BE2C (cell line): ENCODE results near the gene FRMPD4.

Source experiments
- DNase-seq: peaks from one replicate; pipeline ENCODE4 v3.0.0-alpha.2; 2020
- H3K27me3 ChIP-seq: fragments of 250-450 bp; sonication (Bioruptor Pico); 2 replicates; pipeline ENCODE4 v1.5.1; 2020; ENCODE audit warnings: mild to moderate bottlenecking
- H3K36me3 ChIP-seq: fragments of 250-450 bp; sonication (Bioruptor Pico); 2 replicates; pipeline ENCODE4 v1.5.1; 2020; ENCODE audit warnings: mild to moderate bottlenecking
- H3K4me1 ChIP-seq: fragments of 250-450 bp; sonication (Bioruptor Pico); 2 replicates; pipeline ENCODE4 v1.5.1; 2020
- H3K4me3 ChIP-seq: 2 replicates; pipeline ENCODE4 v1.5.1; 2011; ENCODE audit warnings: low read depth, low read length
- H3K9me3 ChIP-seq: fragments of 250-450 bp; sonication (Bioruptor Pico); 2 replicates; pipeline ENCODE4 v1.5.1; 2020
- CTCF ChIP-seq: IDR thresholded peaks from 2 replicates; pipeline ENCODE4 v1.5.1; 2012; ENCODE audit warnings: mild to moderate bottlenecking, low read depth, low read length

Gene FRMPD4

GRCh38 chrX:12439416-12439815 lies 301.1 kb downstream of the FRMPD4 start:
- no peak overlapping the region for H3K4me3 ChIP-seq
- H3K9me3 ChIP-seq = no peaks in the 10 kb centered on the region
- no peaks in the 10 kb centered on the region for H3K27me3 ChIP-seq
- H3K4me1 ChIP-seq = no peaks in the 10 kb centered on the region
- DNase-seq = no peak
- no peaks in the 10 kb centered on the region for H3K36me3 ChIP-seq
- no peak for TF ChIP-seq CTCF

- H3K36me3 ChIP-seq = no peaks in the 10 kb centered on the region
- H3K4me3 ChIP-seq = no peak overlapping the region
- no peaks in the 10 kb centered on the region for H3K27me3 ChIP-seq
- H3K4me1 ChIP-seq = no peaks in the 10 kb centered on the region
- TF ChIP-seq CTCF = no peak
- no peak for DNase-seq
- no peaks in the 10 kb centered on the region for H3K9me3 ChIP-seq
Measured at GRCh38 chrX:12440246-12440645, 302.0 kb downstream of the FRMPD4 start.

- Histone ChIP-seq H3K4me1 (no peaks in the 10 kb centered on the region), H3K4me3 (no peak overlapping the region), H3K36me3 (no peaks in the 10 kb centered on the region), H3K27me3 (no peaks in the 10 kb centered on the region), H3K9me3 (no peaks in the 10 kb centered on the region)
- TF ChIP-seq CTCF = no peak
- no peak for DNase-seq
Measured at GRCh38 chrX:12441381-12442128, 303.3 kb downstream of the FRMPD4 start.

GRCh38 chrX:12443534-12444098 lies 305.3 kb downstream of the FRMPD4 start:
- TF ChIP-seq CTCF = no peak
- DNase-seq = no peak
- Histone ChIP-seq H3K36me3 (no peaks in the 10 kb centered on the region), H3K4me3 (no peak overlapping the region), H3K9me3 (no peaks in the 10 kb centered on the region), H3K4me1 (no peaks in the 10 kb centered on the region), H3K27me3 (no peaks in the 10 kb centered on the region)

GRCh38 chrX:12446342-12447075 lies 308.2 kb downstream of the FRMPD4 start:
- no peaks in the 10 kb centered on the region for H3K9me3 ChIP-seq
- no peak for DNase-seq
- TF ChIP-seq CTCF = no peak
- H3K4me1 ChIP-seq = no peaks in the 10 kb centered on the region
- H3K36me3 ChIP-seq = no peaks in the 10 kb centered on the region
- H3K4me3 ChIP-seq = no peak overlapping the region
- no peaks in the 10 kb centered on the region for H3K27me3 ChIP-seq

GRCh38 chrX:12447448-12448064 lies 309.3 kb downstream of the FRMPD4 start:
- Histone ChIP-seq H3K4me1 (no peaks in the 10 kb centered on the region), H3K4me3 (no peak overlapping the region), H3K36me3 (no peaks in the 10 kb centered on the region), H3K27me3 (no peaks in the 10 kb centered on the region), H3K9me3 (no peaks in the 10 kb centered on the region)
- DNase-seq = no peak
- TF ChIP-seq CTCF = no peak
